Measurements from ENCODE around the gene TPPP3.
"Not testable (repeated sequence)": the region's sequence is repeated elsewhere in the genome, so short reads cannot be mapped to it uniquely, and the experiment has no call there.

TPPP3 gene

GRCh38 chr16:67390816-67391423 lies 2.4 kb downstream of the TPPP3 start:
- DNase-seq (ENCODE audit: low read depth in 2 of 2) = no peak

- DNase-seq (ENCODE audit: low read depth in 2 of 2) = no peak
These were observed 3.1 kb downstream of the TPPP3 start for GRCh38 chr16:67389911-67390815.

GRCh38 chr16:67388591-67388990 lies 4.7 kb downstream of the TPPP3 start:
- no peak for DNase-seq (ENCODE audit: low read depth in 2 of 2)

- DNase-seq (ENCODE audit: low read depth in 2 of 2) = no peak
These were observed 5.1 kb downstream of the TPPP3 start for GRCh38 chr16:67388191-67388590.

GRCh38 chr16:67387479-67388079 lies 5.7 kb downstream of the TPPP3 start:
- no peak for DNase-seq (ENCODE audit: low read depth in 2 of 2)

GRCh38 chr16:67386861-67387455 lies 6.3 kb downstream of the TPPP3 start:
- DNase-seq (ENCODE audit: low read depth in 2 of 2) = no peak

GRCh38 chr16:67384778-67385510 lies 8.4 kb downstream of the TPPP3 start:
- no peak for DNase-seq (ENCODE audit: low read depth in 2 of 2)

- DNase-seq (ENCODE audit: low read depth in 2 of 2) = no peak
These were observed 10.0 kb downstream of the TPPP3 start for GRCh38 chr16:67383284-67383683.

GRCh38 chr16:67378642-67379041 lies 14.7 kb downstream of the TPPP3 start:
- DNase-seq (ENCODE audit: low read depth in 2 of 2) = no peak

GRCh38 chr16:67376012-67376411 lies 17.3 kb downstream of the TPPP3 start:
- DNase-seq (ENCODE audit: low read depth in 2 of 2) = not testable (repeated sequence)

GRCh38 chr16:67372664-67373063 lies 20.6 kb downstream of the TPPP3 start:
- no peak for DNase-seq (ENCODE audit: low read depth in 2 of 2)

GRCh38 chr16:67370661-67371060 lies 22.6 kb downstream of the TPPP3 start:
- DNase-seq (ENCODE audit: low read depth in 2 of 2) = no peak

GRCh38 chr16:67364600-67365235 lies 28.6 kb downstream of the TPPP3 start:
- no peak for DNase-seq (ENCODE audit: low read depth in 2 of 2)

GRCh38 chr16:67361038-67361437 lies 32.3 kb downstream of the TPPP3 start:
- no peak for DNase-seq (ENCODE audit: low read depth in 2 of 2)

GRCh38 chr16:67359540-67360269 lies 33.6 kb downstream of the TPPP3 start:
- DNase-seq (ENCODE audit: low read depth in 2 of 2) = not testable (repeated sequence)

- no peak for DNase-seq (ENCODE audit: low read depth in 2 of 2)
These were observed 35.7 kb downstream of the TPPP3 start for GRCh38 chr16:67357561-67357960.

- DNase-seq (ENCODE audit: low read depth in 2 of 2) = no peak
These were observed 36.9 kb downstream of the TPPP3 start for GRCh38 chr16:67356396-67356795.

GRCh38 chr16:67352463-67352862 lies 40.8 kb downstream of the TPPP3 start:
- not testable (repeated sequence) for DNase-seq (ENCODE audit: low read depth in 2 of 2)

- DNase-seq (ENCODE audit: low read depth in 2 of 2) = no peak
These were observed 43.0 kb downstream of the TPPP3 start for GRCh38 chr16:67350324-67350723.

- DNase-seq (ENCODE audit: low read depth in 2 of 2) = no peak
These were observed 44.1 kb downstream of the TPPP3 start for GRCh38 chr16:67349172-67349571.

Data from stimulated activated CD8-positive, alpha-beta memory T cell treated with anti-CD3 and anti-CD28 coated beads, Interleukin-2, amount 100 ng/mL, for 1 hour (primary cell).